HG02973 (cell line): ENCODE results near the gene P2RY8.
"Not testable (repeated sequence)": the region's sequence is repeated elsewhere in the genome, so short reads cannot be mapped to it uniquely, and the experiment has no call there.

Experiments used
- ATAC-seq: cut with Tn5 transposase; IDR thresholded peaks from one replicate; pipeline ENCODE4 v1.9.1; 2021; ENCODE audit warnings: moderate library complexity; ENCODE audit not compliant: unreplicated experiment

The P2RY8 gene

GRCh38 chrX:1521459-1521956 lies 15.5 kb downstream of the P2RY8 start:
- peak; percentile 80 for ATAC-seq

GRCh38 chrX:1520350-1520749 lies 16.6 kb downstream of the P2RY8 start:
- ATAC-seq = no peak

- no peak for ATAC-seq
Measured at GRCh38 chrX:1519022-1519497, 17.9 kb downstream of the P2RY8 start.

GRCh38 chrX:1518512-1518911 lies 18.5 kb downstream of the P2RY8 start:
- no peak for ATAC-seq

GRCh38 chrX:1516596-1517104 lies 20.3 kb downstream of the P2RY8 start:
- ATAC-seq = no peak

GRCh38 chrX:1511829-1512228 lies 25.2 kb downstream of the P2RY8 start:
- ATAC-seq = no peak

- no peak for ATAC-seq
Measured at GRCh38 chrX:1511150-1511549, 25.8 kb downstream of the P2RY8 start.

- ATAC-seq = peak; percentile 54
Measured at GRCh38 chrX:1507511-1508463, 29.2 kb downstream of the P2RY8 start.

- no peak for ATAC-seq
Measured at GRCh38 chrX:1506916-1507315, 30.1 kb downstream of the P2RY8 start.

GRCh38 chrX:1502853-1503252 lies 34.1 kb downstream of the P2RY8 start:
- no peak for ATAC-seq

GRCh38 chrX:1502241-1502640 lies 34.7 kb downstream of the P2RY8 start:
- peak; percentile 39 for ATAC-seq

- ATAC-seq = peak; percentile 68
Measured at GRCh38 chrX:1500701-1501624, 36.0 kb downstream of the P2RY8 start.

GRCh38 chrX:1496076-1496475 lies 40.9 kb downstream of the P2RY8 start:
- no peak for ATAC-seq

- peak; percentile 48 for ATAC-seq
Measured at GRCh38 chrX:1493877-1494510, 43.0 kb downstream of the P2RY8 start.

GRCh38 chrX:1493412-1493811 lies 43.6 kb downstream of the P2RY8 start:
- no peak for ATAC-seq

- no peak for ATAC-seq
Measured at GRCh38 chrX:1492421-1493012, 44.5 kb downstream of the P2RY8 start.

GRCh38 chrX:1491851-1492349 lies 45.1 kb downstream of the P2RY8 start:
- peak; percentile 80 for ATAC-seq

GRCh38 chrX:1491248-1491647 lies 45.7 kb downstream of the P2RY8 start:
- not testable (repeated sequence) for ATAC-seq

- ATAC-seq = not testable (repeated sequence)
Measured at GRCh38 chrX:1490723-1491122, 46.3 kb downstream of the P2RY8 start.

GRCh38 chrX:1489354-1489753 lies 47.6 kb downstream of the P2RY8 start:
- ATAC-seq = not testable (repeated sequence)
